Endothelial cell of umbilical vein (primary cell): ENCODE measurements around the gene KRTAP24-1. TPM values are rescaled to one million over a fixed set of nuclear protein-coding genes. Genes with fewer than 3 reads are reported as not detected.

Experiments
- BruUV-seq: library from RNA; stranded (reverse); fragments of 400-500 nt; replicated peaks from 2 replicates; lab custom pipeline; 2021; lab: Mats Ljungman, UMichigan
- CTCF ChIA-PET: fragments of 300-600, 350-600 bp; sonication (Branson Sonifier 250); formaldehyde crosslinking; loops from one replicate; lab custom pipeline; 2021; ENCODE audit warnings: antibody characterized with exemption, inconsistent platforms; lab: Charles Lee
- POLR2A ChIA-PET: fragments of 300-600, 350-600 bp; sonication (Branson Sonifier 250); formaldehyde crosslinking; loops from one replicate; lab custom pipeline; 2021; ENCODE audit warnings: antibody characterized with exemption, inconsistent platforms; lab: Charles Lee
- DNase-seq: peaks from one replicate; pipeline ENCODE4 v3.0.0-alpha.2; 2011; ENCODE audit warnings: low read depth, low spot score
- FAIRE-seq: peaks from 2 replicates; lab custom pipeline; 2011; peaks lifted over from hg19 to GRCh38; lab: Jason Lieb, UNC
- H2AFZ ChIP-seq: 2 replicates; pipeline ENCODE4 v1.6.0; 2012; ENCODE audit warnings: low read depth, low read length, control low read depth, inconsistent platforms
- H3K27ac ChIP-seq: 2 replicates; pipeline ENCODE4 v1.5.1; 2011; ENCODE audit warnings: low read depth, mild to moderate bottlenecking, control low read depth, low read length, moderate library complexity; ENCODE audit not compliant: insufficient read depth
- H3K27me3 ChIP-seq, 2 experiments: 2 replicates each; pipeline versions ENCODE4 v1.6.0 to v1.6.1; 2011; ENCODE audit warnings: low read length in 2 of 2, mixed read lengths in 1 of 2; ENCODE audit not compliant: control insufficient read depth in 2 of 2, insufficient read depth in 2 of 2
- H3K36me3 ChIP-seq, 2 experiments: 2 replicates in 1 of 2; 3 replicates in 1 of 2; pipeline ENCODE4 v1.5.1; 2011; ENCODE audit warnings: low read length in 2 of 2, mild to moderate bottlenecking in 1 of 2, moderate library complexity in 1 of 2; ENCODE audit not compliant: control insufficient read depth in 2 of 2, insufficient read depth in 2 of 2; ENCODE audit errors: extremely low read depth in 1 of 2
- H3K4me1 ChIP-seq: 3 replicates; pipeline ENCODE4 v1.5.1; 2011; ENCODE audit warnings: mild to moderate bottlenecking, low read length; ENCODE audit not compliant: control insufficient read depth, insufficient read depth; ENCODE audit errors: extremely low read depth
- H3K4me2 ChIP-seq: 2 replicates; pipeline ENCODE4 v1.6.1; 2011; ENCODE audit warnings: low read length, control low read depth, mixed read lengths; ENCODE audit not compliant: insufficient read depth
- H3K4me3 ChIP-seq, 3 experiments: fragments of 200-600 bp in 1 of 3; sonication (generic), shearing (Covaris generic) in 1 of 3; replicated peaks in 1 of 3; 2 replicates each; pipeline ENCODE4 v1.5.1; 2011 to 2016; ENCODE audit warnings: control low read depth in 3 of 3, low read length in 3 of 3, mild to moderate bottlenecking in 2 of 3, inconsistent platforms in 1 of 3, low read depth in 1 of 3, moderate library complexity in 1 of 3; ENCODE audit not compliant: insufficient read depth in 1 of 3
- H3K79me2 ChIP-seq: 2 replicates; pipeline ENCODE4 v1.6.0; 2012; ENCODE audit warnings: low read length, inconsistent platforms; ENCODE audit not compliant: control insufficient read depth, insufficient read depth
- H3K9ac ChIP-seq: replicated peaks from 2 replicates; pipeline ENCODE3; 2011; ENCODE audit warnings: low read length, control low read depth; ENCODE audit not compliant: insufficient read depth; ENCODE audit errors: extremely low read depth
- H3K9me1 ChIP-seq: replicated peaks from 3 replicates; pipeline ENCODE4 v1.6.0; 2011; ENCODE audit warnings: mild to moderate bottlenecking, low read length; ENCODE audit not compliant: control insufficient read depth, insufficient read depth; ENCODE audit errors: extremely low read depth
- H3K9me3 ChIP-seq: replicated peaks from 2 replicates; pipeline ENCODE4 v1.5.1; 2012; ENCODE audit warnings: low read length, inconsistent platforms; ENCODE audit not compliant: control insufficient read depth, insufficient read depth
- H4K20me1 ChIP-seq: replicated peaks from 2 replicates; pipeline ENCODE3; 2011; ENCODE audit warnings: mild to moderate bottlenecking, low read length; ENCODE audit not compliant: control insufficient read depth, insufficient read depth; ENCODE audit errors: extremely low read depth
- EZH2 ChIP-seq: IDR thresholded peaks from 2 replicates; pipeline ENCODE4 v1.6.1; 2012; ENCODE audit warnings: borderline replicate concordance, low read depth, mild to moderate bottlenecking, moderate library complexity, low read length, inconsistent platforms; ENCODE audit not compliant: severe bottlenecking
- FOS ChIP-seq: IDR thresholded peaks from 2 replicates; pipeline ENCODE4 v1.6.1; 2011; ENCODE audit warnings: mild to moderate bottlenecking, low read length, moderate library complexity, borderline replicate concordance; ENCODE audit not compliant: insufficient read depth
- GATA2 ChIP-seq: IDR thresholded peaks from 2 replicates; pipeline ENCODE4 v1.7.0; 2011; ENCODE audit warnings: low read depth, mild to moderate bottlenecking, moderate library complexity, mixed read lengths, low read length; ENCODE audit not compliant: insufficient read length, insufficient read depth
- JUN ChIP-seq: IDR thresholded peaks from 2 replicates; pipeline ENCODE4 v1.6.1; 2011; ENCODE audit warnings: borderline replicate concordance, low read depth; ENCODE audit not compliant: insufficient read length, insufficient read depth
- MYC ChIP-seq: IDR thresholded peaks from one replicate; pipeline ENCODE4 v1.6.1; 2011; ENCODE audit warnings: mild to moderate bottlenecking, low read depth, low read length
- POLR2A ChIP-seq: IDR thresholded peaks from 2 replicates; pipeline ENCODE4 v1.6.1; 2012; ENCODE audit warnings: low read depth, mild to moderate bottlenecking, control low read depth, low read length
- POLR2AphosphoS5 ChIP-seq: IDR thresholded peaks from 2 replicates; pipeline ENCODE4 v1.6.1; 2012; ENCODE audit warnings: low read depth, mild to moderate bottlenecking, control low read depth, low read length, moderate library complexity; ENCODE audit not compliant: insufficient read depth
- dilution Hi-C: fragments of 300-500 bp; cut with MboI; formaldehyde crosslinking; loops from one replicate; pipeline ENCODE4 v1.15.0; 2019; ENCODE audit warnings: low sequenced_read_pairs; ENCODE audit not compliant: extremely low pct_ligation_motif_present
- intact Hi-C: fragments of 100-400 bp; cut with micrococcal nuclease; formaldehyde crosslinking; loops from one replicate; pipeline ENCODE4 v1.10.0; 2022
- polyA plus RNA-seq, 4 experiments: library from polyadenylated mRNA; depleted of rRNA in 3 of 4; stranded (reverse) in 3 of 4; unstranded in 1 of 4; fragments of >200 nt; gene quantifications; 2 replicates each; pipeline versions ENCODE4 v1.2.1 to v1.2.3, GENCODE V29; 2011 to 2012; ENCODE audit warnings: missing spikeins in 1 of 4
- total RNA-seq: library from RNA; stranded (reverse); gene quantifications from 2 replicates; pipeline ENCODE4 v1.2.3, GENCODE V29; 2021
- TF ChIP-seq, protein P1 (sequence below): IDR thresholded peaks from 2 replicates; pipeline ENCODE4 v1.6.1; 2011; ENCODE audit not compliant: insufficient read depth, insufficient read length
- TF ChIP-seq, protein P2 (sequence below), 2 donors: IDR thresholded peaks; 1 replicate in 1 of 2; 2 replicates in 1 of 2; pipeline ENCODE4 v1.5.1; 2011; ENCODE audit warnings: low read length in 2 of 2, mild to moderate bottlenecking in 2 of 2, moderate library complexity in 2 of 2, control low read depth in 1 of 2, inconsistent platforms in 1 of 2, low read depth in 1 of 2; ENCODE audit not compliant: insufficient read depth in 1 of 2; ENCODE audit errors: extremely low read depth in 1 of 2

Gene KRTAP24-1
- total and polyA plus RNA-seq, 2 donors (not counting 3 experiments of a cell fraction or from before 2014, with no cell fraction given) = not detected

DNA sequence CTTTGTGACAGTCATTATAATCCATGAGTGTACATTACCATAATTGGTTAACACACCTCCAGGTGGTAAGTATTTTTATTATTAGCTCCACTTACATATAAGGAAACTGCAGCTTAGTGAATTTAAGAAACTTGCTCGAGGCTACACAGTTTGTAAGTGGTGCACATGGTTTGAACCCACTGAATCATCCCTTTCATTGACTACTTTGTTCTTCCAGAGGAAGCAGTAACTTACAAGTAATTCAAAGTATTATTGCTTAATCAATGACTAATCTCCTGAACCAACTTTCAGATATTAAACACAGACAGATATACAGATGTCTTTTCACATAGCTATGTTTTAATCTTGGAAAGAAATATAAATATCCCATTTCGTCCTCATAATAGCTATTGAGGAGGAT, 48.1 kb downstream of the KRTAP24-1 start:
- dilution Hi-C loops = no loop called here
- no peak for FAIRE-seq
- TF ChIP-seq POLR2AphosphoS5 = no peak
- no peak for TF ChIP-seq POLR2A
- no peak for TF ChIP-seq JUN
- TF ChIP-seq MYC = no peak
- no peak for TF ChIP-seq GATA2
- TF ChIP-seq, protein P1, sequence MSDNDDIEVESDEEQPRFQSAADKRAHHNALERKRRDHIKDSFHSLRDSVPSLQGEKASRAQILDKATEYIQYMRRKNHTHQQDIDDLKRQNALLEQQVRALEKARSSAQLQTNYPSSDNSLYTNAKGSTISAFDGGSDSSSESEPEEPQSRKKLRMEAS = no peak
- TF ChIP-seq, protein P2, sequence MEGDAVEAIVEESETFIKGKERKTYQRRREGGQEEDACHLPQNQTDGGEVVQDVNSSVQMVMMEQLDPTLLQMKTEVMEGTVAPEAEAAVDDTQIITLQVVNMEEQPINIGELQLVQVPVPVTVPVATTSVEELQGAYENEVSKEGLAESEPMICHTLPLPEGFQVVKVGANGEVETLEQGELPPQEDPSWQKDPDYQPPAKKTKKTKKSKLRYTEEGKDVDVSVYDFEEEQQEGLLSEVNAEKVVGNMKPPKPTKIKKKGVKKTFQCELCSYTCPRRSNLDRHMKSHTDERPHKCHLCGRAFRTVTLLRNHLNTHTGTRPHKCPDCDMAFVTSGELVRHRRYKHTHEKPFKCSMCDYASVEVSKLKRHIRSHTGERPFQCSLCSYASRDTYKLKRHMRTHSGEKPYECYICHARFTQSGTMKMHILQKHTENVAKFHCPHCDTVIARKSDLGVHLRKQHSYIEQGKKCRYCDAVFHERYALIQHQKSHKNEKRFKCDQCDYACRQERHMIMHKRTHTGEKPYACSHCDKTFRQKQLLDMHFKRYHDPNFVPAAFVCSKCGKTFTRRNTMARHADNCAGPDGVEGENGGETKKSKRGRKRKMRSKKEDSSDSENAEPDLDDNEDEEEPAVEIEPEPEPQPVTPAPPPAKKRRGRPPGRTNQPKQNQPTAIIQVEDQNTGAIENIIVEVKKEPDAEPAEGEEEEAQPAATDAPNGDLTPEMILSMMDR (IDR thresholded peaks at IDR 0.05; ENCODE audit: extremely low read depth in 1 of 2, insufficient read depth in 1 of 2, low read depth in 1 of 2, low read length in 2 of 2) = no peak
- TF ChIP-seq FOS = no peak
- TF ChIP-seq EZH2 = no peak
- Histone ChIP-seq H3K4me3 (no peak overlapping the region), H3K4me2 (no peak overlapping the region), H3K9ac (no peak overlapping the region), H2AFZ (no peak overlapping the region), H3K9me3 (peaks cover 4% of the 10 kb centered on the region), H3K79me2 (no peaks in the 10 kb centered on the region), H3K27me3 (no peaks in the 10 kb centered on the region), H4K20me1 (no peaks in the 10 kb centered on the region), H3K9me1 (no peaks in the 10 kb centered on the region), H3K4me1 (no peaks in the 10 kb centered on the region), H3K36me3 (no peaks in the 10 kb centered on the region), H3K27ac (no peak overlapping the region)
- intact Hi-C loops = no loop called here
- ChIA-PET CTCF (interaction anchor here (0.6 kb wide), 1 partner anchor 177 kb away, joined by 3 read pairs; no protein-coding TSS in a partner anchor), POLR2A (no interaction called here)
- no TSS peak for BruUV-seq
- DNase-seq = no peak
